ENCODE results near the gene PAM.

DNA sequence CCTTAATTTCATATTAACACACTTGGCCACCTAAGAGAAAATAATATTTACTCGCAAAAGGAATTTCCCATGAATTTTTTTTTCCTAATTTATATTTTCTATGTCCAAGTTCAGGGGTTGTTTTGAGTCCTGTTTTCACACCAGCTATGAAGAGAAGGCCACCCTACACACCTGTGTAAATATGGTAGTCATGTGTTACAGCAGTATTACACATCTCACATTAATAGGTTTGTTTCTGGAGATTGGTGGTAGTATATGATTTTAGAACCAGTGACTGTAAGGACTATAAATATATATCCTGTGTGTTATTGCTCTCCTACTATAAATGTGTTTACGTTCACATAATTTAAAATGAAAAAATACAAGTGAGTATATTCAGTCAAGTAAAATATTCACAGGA, 147.5 kb downstream of the PAM start:
- TF ChIP-seq, protein P1, sequence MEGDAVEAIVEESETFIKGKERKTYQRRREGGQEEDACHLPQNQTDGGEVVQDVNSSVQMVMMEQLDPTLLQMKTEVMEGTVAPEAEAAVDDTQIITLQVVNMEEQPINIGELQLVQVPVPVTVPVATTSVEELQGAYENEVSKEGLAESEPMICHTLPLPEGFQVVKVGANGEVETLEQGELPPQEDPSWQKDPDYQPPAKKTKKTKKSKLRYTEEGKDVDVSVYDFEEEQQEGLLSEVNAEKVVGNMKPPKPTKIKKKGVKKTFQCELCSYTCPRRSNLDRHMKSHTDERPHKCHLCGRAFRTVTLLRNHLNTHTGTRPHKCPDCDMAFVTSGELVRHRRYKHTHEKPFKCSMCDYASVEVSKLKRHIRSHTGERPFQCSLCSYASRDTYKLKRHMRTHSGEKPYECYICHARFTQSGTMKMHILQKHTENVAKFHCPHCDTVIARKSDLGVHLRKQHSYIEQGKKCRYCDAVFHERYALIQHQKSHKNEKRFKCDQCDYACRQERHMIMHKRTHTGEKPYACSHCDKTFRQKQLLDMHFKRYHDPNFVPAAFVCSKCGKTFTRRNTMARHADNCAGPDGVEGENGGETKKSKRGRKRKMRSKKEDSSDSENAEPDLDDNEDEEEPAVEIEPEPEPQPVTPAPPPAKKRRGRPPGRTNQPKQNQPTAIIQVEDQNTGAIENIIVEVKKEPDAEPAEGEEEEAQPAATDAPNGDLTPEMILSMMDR (IDR thresholded peaks at IDR 0.05; ENCODE audit: insufficient read depth, low read length) = no peak
- TF ChIP-seq SPI1 (IDR thresholded peaks at IDR 0.05; ENCODE audit: borderline replicate concordance, low read depth) (no peak), POLR2AphosphoS5 (IDR thresholded peaks at IDR 0.05; ENCODE audit: low read depth) (no peak)
